Pons (tissue), 1 donor: ENCODE data around the gene ANKRD11.
"Not testable (repeated sequence)": the region's sequence is repeated elsewhere in the genome, so short reads cannot be mapped to it uniquely, and the experiment has no call there.

Experiments
- DNase-seq: peaks from one replicate; pipeline ENCODE4 v3.0.0-alpha.2; 2016; ENCODE audit warnings: low spot score

ANKRD11 gene

DNA sequence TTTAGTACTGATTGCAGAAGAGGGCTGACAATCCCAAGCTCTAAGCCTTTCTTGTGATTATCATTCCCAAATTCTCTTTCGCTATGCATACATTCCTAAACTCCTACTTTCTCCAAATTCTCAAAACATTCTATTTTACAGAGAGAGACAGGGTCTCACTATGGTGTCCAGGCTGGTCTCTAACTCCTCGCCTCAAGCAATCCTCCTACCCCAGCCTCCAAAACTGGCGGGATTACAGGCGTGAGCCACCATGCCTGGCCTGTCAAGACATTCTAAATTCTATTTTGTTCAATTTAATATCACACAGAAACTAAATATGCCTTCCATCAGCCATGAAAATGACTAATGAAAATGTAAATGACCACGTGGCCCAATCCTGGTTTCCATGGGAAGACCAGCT, 39.8 kb downstream of the ANKRD11 start:
- no peak for DNase-seq

DNA sequence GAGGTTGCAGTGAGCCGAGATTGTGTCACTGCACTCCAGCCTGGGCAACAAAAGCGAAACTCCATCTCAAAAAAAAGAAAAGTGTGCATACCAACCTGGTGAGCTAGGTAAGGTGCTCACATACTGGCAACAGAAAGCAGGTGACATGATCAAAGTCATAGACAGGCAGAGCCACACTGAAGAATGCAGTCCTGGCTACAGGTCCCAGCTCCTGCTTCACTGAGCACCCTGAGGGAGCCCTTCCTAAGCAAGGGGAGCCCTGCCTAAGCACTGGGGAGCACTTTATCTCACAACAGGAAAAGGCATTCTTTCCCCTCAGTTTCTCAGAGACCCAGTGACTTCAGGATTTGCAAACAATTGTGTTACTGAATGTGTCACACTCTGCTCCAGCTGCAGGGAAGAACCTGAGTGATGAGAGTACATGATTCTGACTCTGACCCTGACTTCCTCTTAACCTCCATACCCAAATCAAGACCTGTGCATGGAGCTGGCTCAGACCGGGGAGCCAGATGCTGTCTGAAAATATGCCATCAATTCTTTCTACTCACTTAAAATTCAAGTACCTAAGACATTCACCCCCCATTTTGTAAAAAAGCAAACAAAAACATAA, 40.5 kb downstream of the ANKRD11 start:
- no peak for DNase-seq

DNA sequence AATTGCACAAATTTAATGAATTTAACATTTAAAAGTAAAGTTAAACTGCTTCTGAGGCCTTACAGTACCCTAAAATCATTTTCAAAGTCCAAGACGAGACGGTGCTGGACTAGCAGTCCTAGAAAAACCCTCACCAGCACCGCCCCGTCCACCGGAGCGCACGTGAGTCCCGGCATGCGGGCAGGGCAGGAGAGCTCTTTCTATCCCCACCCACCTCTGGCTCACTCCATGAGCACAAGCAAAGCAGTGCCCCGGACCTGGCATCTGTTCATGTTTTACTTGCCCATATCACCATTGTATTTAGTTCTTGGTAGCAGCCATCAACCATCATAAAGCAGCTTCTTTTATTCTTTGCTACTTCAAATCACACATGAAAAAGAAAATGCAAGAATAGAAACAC, 41.7 kb downstream of the ANKRD11 start:
- DNase-seq: no peak

DNA sequence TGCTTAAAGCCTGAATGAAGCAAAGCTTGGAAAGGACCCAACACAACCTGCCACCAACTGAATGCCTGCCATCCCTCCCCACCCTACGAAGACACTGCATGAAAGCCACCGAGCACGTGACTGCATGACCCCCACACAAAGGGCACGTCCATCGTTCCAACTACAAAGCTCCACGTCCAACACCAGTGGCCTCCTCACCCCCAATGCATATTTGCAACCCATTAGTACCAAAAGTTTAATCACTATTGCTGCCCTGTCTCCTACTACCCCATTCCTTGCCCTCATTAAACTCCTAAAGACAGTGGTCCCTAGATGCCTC, 43.4 kb downstream of the ANKRD11 start:
- DNase-seq: no peak

DNA sequence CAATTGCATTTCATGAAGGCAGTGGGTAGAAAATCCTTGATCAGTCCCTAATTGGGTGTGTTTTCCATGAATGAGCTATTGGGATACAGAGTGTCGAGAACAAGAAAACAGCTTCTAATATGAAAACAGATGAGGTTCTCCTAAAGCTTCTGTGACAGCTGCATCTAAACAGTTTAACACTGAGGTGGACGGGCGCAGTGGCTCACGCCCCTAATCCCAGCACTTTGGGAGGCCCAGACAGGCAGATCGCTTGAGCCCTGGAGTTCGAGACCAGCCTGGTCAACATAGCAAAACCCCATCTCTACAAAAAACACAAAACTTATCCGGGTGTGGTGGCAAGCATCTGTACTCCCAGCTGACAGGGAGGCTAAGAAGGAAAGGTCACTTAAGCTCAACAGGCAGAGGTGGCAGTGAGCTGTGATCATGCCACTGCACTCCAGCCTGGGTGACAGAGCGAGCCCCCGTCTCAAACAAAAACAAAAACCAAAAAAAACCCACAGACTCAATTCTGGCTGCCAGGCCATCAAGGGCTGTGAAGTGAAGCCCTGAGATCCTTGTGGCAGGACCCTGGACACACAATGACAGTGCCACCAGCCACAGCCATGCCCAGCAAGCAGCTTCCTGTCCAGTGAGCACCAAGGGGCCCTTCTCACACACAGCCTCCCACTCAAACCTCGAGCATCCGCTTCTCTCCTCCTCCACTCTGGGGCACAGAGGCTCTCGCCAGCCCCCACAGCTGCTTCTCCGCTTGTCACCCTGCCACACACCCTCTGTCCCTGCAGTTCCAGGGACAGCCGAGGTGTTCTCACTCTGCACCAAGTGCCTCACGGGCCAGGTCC, 44.0 kb downstream of the ANKRD11 start:
- DNase-seq: no peak

DNA sequence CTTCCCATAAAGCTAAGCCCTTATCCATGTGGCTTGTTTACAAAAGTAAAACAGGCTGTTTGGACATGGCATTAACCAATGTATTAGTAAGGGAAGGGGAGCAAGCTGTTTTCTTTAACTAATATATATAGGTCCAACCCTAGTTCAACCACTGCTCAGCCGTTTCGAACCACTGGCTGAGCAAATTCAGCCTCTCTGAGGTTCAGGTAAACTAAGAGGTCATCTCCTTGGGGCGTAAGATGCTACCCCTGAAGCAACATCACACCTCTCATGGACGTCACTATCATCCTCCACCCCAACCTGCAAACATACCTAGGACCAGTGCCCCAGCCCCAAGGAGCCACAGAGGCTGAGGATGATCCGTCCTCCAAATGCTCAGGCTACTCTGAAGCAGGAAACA, 45.2 kb downstream of the ANKRD11 start:
- no peak for DNase-seq

DNA sequence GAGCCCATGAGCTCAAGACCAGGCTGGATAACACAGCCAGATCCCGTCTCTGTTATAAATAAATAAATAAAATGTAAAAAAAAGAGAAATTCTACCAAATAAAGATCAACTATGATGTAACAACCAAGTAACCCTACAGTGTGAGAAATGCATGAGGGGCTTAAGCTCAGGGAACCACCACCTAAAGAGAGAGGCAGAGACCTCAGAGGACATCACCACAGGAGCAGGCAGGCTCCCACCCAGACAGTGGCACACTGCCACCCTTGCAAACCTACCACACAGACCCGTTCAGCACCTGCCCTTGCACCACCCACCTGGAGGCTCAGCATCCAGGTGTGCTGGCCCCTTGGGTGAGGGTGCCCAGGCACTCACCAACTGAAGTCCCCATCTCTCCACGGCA, 45.6 kb downstream of the ANKRD11 start:
- no peak for DNase-seq

DNA sequence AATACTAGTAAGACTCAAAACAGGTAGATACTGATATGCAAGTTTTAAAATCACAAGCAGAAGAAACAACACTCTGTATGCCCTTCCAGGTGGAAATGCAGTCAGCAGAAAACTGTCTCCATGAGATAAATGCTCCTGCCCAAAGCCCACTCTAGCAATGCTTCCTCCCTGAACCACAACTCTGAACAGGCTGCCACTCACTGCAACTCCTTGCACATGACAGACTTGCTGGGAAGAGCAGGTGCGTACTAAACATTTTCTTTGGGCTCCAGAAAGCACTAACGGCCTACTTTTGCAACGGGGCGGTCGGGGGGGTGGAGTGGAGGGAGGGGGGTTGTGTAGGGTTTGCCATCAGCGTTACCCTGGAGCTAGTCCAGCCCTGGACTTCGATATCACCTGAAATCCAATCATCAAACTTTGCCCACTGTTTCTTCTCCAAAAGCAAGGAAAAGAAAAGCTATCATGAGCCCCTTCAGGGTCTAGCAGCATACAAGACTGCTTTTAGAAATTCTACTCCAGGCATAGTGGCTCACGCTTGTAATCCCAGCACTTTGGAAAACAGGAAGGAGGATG, 46.1 kb downstream of the ANKRD11 start:
- DNase-seq: no peak

DNA sequence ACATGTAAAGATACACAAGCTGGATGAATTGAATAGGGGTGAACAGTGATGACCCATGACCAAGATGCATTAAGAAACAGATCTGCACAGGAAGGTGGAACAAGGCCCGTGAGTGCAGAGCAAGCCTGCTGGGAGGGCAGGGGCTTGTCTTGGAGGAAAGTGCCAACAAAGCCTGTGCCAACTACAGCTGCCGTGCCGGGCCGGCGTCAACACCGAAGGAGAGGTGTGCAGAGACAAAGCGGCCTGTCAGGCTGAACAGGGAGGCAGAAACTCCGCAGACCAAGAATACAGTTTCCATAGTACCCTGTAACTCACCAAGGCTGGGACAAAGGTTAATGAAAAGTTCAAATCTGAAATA, 46.7 kb downstream of the ANKRD11 start:
- no peak for DNase-seq

DNA sequence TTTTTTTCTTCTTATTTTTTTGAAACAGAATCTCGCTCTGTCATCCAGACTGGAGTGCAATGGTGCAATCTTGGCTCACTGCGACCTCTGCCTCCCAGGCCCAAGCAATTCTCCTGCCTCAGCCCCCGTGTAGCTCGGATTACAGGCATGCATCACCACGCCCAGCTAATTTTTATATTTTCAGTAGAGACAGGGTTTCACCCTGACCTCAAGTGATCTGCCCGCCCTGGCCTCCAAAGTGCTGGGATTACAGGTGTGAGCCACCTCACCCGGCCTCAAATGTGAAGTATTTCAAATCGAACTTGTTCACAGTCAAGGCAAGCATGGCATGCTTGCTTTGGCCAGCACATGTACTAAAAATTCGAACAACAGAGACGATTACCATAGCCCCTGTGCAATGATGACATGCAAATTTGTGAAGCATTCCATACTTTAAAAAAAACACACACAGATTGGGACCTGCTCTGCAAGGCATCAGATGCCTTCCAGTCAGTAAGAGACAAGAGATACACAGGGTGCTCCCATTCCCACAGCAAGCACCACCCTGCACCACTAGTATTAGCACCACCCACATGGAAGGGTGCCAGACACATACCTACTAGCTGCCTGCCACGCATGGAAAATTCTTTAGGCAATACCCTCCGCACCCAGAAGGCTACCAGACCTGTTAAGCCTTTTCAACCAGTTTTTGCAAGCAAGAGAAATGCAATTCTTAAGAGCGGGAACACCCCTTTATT, 47.2 kb downstream of the ANKRD11 start:
- no peak for DNase-seq

DNA sequence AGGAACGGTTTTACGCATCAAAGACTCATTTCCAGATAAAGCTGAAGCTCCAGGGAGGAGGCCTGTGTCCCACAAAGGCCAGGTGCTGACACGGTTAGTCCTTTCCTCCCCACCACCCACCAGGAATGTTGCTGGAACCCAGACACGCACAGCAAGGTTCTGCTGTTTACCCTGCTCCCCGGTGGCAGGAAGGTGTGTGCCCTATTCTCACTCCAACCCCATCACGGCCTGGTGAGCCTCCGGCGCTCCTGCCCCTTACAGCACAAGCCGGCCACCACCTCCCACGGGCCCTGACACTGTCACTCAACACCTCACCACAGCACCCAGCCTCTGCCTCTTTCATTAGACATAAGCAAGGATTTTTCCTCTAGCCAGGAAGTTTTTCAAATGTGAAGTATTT, 47.8 kb downstream of the ANKRD11 start:
- DNase-seq: no peak

DNA sequence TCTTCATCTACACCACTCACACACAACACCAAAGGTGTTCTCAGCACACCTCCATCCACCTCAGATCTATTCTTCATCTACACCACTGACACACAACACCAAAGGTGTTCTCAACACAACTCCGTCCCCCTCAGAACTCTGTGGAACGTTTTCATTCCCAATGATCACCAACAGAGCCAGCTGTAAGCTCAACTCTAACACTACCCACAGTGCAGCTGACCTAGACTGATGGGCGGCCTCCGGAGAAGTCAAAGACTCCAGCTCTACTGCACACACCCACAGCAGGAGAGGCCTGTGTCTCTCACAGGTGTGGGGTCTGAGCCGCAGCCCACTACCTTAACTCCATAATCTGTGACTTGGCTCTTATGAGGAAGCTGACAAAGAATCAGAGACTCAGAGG, 50.7 kb downstream of the ANKRD11 start:
- DNase-seq: no peak

DNA sequence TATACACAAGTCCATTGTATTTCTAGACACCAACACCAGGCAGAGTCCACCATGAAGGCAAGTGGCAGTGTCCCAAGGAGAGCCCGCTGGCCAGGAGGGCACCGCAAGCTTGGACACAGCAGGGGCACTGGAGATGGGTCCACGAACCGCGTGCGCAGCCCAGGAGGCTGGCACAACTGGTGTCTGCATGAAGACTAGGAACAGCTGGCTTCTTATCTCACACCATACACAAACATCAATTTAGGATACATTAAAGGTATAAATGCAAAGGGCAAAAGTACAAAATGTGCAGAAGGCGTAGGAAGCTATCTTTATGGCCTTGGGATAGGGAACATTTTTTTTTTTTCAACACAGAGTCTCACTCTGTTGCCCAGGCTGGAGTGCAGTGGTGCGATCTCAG, 52.4 kb downstream of the ANKRD11 start:
- DNase-seq: no peak

DNA sequence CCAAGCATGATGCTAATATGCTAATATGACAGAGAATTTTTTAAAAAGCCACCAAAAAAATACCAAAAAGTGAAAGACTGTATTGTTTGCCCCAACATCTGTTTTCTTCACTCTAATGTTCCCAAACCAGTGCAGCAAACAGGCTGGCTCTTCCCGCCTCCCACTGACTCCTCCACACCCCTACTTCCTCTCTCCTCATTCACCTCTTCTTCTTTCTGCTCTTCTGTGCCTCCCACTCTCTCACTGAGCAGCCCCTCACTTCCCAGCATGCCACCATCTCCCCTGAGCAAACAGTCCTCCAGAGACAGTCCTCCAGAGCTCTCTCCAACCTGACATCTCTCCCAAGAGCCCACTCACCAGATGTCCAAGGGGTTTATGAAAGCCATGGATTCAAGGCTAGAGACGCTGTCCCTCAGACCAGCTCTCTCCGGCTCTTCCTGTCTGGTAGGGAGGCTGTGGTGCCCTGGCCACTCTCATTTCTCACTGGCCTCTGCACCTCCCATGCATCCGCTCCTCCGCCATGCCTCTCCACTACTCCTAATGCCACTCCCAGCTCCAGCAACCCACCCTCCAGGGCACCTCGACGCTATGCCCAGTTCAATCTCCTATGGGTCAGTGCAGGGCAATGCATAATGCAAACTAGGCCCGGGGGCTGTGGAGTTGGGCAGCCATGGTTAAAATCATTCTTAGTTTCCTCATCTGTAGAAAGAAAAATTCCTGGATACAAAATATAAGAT, 52.9 kb downstream of the ANKRD11 start:
- DNase-seq: no peak

DNA sequence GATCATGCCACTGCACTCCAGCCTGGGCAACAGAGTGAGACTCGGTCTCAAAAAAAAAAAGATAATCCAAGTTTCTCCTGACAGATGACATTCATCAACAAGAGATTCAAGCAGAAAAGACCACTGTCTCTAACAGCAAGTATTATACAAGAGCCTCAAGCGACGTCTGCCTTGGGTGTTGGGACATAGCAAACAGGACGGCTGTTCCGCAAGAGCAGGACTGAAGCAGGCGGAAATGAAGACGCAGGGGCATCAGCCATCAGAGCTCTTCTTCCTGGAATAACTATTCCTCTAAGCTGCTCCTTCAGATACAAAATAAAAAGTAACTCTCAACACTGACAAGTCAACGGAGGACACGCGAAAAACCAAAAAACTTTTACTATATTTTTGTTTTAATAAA, 54.0 kb downstream of the ANKRD11 start:
- no peak for DNase-seq

DNA sequence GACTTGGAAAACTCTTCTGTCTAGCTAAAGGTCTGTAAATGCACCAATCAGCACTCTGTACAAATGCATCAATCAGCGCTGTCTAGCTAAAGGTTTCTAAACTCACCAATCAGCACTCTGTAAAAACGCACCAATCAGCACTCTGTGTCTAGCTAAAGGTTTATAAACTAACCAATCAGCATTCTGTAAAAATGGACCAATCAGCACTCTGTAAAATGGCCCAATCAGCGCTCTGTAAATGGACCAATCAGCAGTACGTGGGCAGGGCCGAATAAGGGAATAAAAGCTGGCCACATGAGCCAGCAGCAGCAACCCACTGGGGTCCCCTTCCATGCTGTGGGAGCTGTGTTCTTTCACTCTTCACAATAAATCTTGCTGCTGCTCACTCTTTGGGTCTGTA, 55.3 kb downstream of the ANKRD11 start:
- DNase-seq: not testable (repeated sequence)

DNA sequence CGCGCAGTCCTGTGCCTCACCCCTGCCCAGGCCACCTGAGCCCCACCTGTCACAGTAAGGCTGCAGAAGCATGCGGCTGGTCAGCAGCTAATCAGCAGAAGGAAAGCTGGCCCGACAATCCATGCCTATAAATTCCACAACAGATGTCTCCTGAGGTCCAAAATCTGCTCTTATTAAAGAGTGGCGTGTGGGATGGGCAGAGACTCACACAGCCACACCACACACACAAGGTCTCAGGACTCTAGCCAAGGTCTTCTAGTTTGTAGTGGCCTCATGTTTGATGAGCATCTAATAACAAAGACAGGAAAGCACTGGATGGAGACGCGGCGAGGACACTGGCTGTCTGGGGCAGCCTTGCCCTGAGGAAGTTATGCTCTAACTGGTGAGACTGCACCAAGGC, 55.9 kb downstream of the ANKRD11 start:
- DNase-seq: no peak

DNA sequence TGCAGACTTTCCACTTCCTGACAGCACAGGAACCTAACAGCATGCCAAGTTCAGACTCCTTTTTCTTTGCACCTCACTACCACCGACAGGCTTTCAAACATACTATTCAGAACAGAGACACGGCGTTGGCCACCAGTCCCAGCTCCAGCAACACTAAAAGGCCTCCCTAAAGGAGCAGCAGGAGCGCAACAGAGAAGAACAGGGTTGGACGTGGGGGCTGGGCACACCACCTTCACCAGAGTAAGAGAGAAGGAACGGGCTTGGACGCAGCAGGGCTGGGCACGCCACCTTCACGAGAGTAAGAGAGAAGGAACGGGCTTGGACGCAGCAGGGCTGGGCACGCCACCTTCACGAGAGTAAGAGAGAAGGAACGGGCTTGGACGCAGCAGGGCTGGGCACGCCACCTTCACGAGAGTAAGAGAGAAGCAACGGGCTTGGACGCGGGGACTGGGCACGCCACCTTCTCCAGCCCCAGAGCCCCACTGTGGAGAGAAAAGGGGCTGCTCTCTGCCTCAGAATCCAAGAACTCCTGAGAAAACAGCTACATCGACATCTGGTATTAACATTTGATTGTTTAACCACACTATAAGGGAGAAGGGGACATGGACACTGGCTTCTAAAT, 56.9 kb downstream of the ANKRD11 start:
- DNase-seq: not testable (repeated sequence)

DNA sequence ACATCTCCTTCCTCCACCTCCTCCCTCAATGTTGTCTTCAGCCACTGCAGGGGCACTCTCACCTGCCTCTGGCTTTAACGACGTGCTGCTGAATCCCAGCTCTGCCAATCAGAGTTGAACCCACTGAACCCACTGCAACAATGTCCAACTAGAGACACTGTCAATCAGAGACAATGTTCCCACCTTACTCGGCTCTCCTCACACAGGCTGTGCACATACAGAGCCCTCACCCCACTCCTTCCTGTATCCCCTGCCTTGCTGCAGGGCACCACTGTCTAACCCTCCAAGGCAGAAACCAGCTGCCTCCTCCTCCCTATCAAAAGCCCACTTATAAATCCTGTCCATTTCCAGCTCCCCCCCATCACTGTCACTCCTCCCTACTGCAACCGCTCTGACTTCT, 58.7 kb downstream of the ANKRD11 start:
- DNase-seq: no peak

DNA sequence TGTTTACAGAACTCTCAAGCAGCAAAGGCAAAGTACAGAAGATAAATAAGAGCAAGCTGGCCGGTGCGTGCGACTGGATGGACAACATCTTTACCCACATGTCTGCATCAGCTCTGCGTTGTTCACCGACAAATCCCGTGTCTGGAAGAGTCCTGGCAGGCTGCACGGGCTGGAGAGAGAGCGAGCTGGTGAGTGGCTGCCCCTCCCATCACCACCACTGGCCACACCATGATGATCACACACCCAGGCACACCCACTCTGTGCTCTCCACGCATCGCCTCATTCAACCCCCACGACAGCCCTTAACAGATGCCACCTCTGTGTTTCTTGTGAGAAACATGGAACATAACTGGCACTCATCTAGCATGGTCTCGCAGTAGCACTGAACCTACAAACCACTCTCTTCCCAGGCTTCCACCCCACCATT, 59.2 kb downstream of the ANKRD11 start:
- no peak for DNase-seq

DNA sequence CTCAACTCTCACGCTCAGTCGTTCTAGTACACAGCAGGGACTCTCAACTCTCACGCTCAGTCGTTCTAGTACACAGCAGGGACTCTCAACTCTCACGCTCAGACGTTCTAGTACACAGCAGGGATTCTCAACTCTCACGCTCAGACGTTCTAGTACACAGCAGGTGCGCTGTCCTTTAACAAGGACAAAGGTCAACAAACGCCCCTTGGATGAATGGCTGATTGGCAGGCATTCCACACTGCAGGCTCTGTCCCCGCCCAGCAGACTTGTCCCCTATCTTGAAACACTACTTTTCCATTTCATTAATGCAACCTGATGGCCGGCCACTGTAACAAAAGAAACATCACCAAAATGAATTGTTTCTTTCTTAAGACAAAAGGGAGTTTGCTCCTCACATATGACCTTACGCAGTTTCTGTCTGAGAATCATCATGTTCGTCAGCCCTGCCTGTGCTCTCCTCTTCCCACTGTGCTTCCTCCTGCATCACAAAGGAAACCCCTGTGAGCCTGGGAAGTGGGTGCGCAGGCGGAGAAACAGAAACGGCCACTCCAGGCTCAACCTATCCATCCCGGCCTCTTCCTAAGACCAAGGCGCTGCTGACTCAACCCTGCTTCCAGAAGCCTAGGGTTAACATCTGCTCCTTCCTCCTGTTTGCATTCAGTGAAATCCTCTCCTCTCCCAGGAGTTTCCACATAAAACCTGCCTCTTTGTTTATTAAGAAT, 59.8 kb downstream of the ANKRD11 start:
- no peak for DNase-seq
